SK-N-SH (cell line): ENCODE results near the gene PCDHB7. TPM values are rescaled to one million over a fixed set of nuclear protein-coding genes. Genes with fewer than 3 reads are reported as not detected.
"Not testable (repeated sequence)": the region's sequence is repeated elsewhere in the genome, so short reads cannot be mapped to it uniquely, and the experiment has no call there.

Source experiments
- CTCF ChIA-PET: fragments of 300-600, 350-600 bp; formaldehyde crosslinking; extraction: SDS; loops from one replicate; lab custom pipeline; 2021; lab: Yijun Ruan, JAX
- POLR2A ChIA-PET: fragments of 350-600 bp; sonication (Branson Sonifier 250); formaldehyde crosslinking; extraction: SDS; loops from one replicate; lab custom pipeline; 2020; ENCODE audit warnings: antibody characterized with exemption, inconsistent platforms; lab: Yijun Ruan, JAX
- DNase-seq: peaks from one replicate; pipeline ENCODE4 v3.0.0; 2012
- H2AFZ ChIP-seq: fragments of 200-600 bp; sonication (generic); 2 replicates; pipeline ENCODE4 v1.8.1; 2016; ENCODE audit warnings: antibody characterized with exemption, mild to moderate bottlenecking, low read depth
- H3F3A ChIP-seq: fragments of 200-600 bp; sonication (generic); replicated peaks from 2 replicates; pipeline ENCODE3; 2016; ENCODE audit warnings: antibody characterized with exemption, mild to moderate bottlenecking; ENCODE audit not compliant: insufficient read depth
- H3K27ac ChIP-seq, 2 experiments: fragments of 200-500 bp in 1 of 2; fragments of 200-600 bp in 1 of 2; sonication (Bioruptor generic) in 1 of 2; sonication (generic), shearing (Covaris generic) in 1 of 2; 2 replicates each; pipeline versions ENCODE4 v1.5.1 to v1.6.1; 2014 to 2016; ENCODE audit warnings: low read depth in 2 of 2, inconsistent platforms in 1 of 2, low read length in 1 of 2, mild to moderate bottlenecking in 1 of 2, mixed read lengths in 1 of 2
- H3K27me3 ChIP-seq: fragments of 200-600 bp; sonication (generic), shearing (Covaris generic); 2 replicates; pipeline ENCODE4 v1.6.1; 2016; ENCODE audit warnings: mixed run types; ENCODE audit not compliant: insufficient read depth
- H3K36me3 ChIP-seq, 2 experiments: fragments of 200-500 bp in 1 of 2; fragments of 200-600 bp in 1 of 2; sonication (Bioruptor generic) in 1 of 2; sonication (generic) in 1 of 2; replicated peaks in 1 of 2; 2 replicates each; pipeline versions ENCODE3 to v1.5.1; 2014 to 2016; ENCODE audit warnings: low read length in 1 of 2, mild to moderate bottlenecking in 1 of 2; ENCODE audit not compliant: insufficient read depth in 2 of 2, control insufficient read depth in 1 of 2
- H3K4me1 ChIP-seq, 2 experiments: fragments of 200-500 bp in 1 of 2; fragments of 200-600 bp in 1 of 2; sonication (Bioruptor generic) in 1 of 2; sonication (generic), shearing (Covaris generic) in 1 of 2; 2 replicates each; pipeline versions ENCODE4 v1.5.1 to v1.6.1; 2014 to 2016; ENCODE audit warnings: low read depth in 1 of 2, low read length in 1 of 2, mixed run types in 1 of 2; ENCODE audit not compliant: insufficient read depth in 2 of 2, control insufficient read depth in 1 of 2
- H3K4me2 ChIP-seq: fragments of 200-600 bp; sonication (generic), shearing (Covaris generic); 2 replicates; pipeline ENCODE4 v1.6.1; 2017; ENCODE audit warnings: mixed run types
- H3K4me3 ChIP-seq, 2 experiments: fragments of 200-500 bp in 1 of 2; fragments of 200-600 bp in 1 of 2; sonication (Bioruptor generic) in 1 of 2; sonication (generic), shearing (Covaris generic) in 1 of 2; 2 replicates each; pipeline versions ENCODE4 v1.5.1 to v1.8.1; 2014 to 2016; ENCODE audit warnings: low read depth in 2 of 2, inconsistent platforms in 1 of 2, low read length in 1 of 2, mild to moderate bottlenecking in 1 of 2, mixed read lengths in 1 of 2, moderate library complexity in 1 of 2
- H3K79me2 ChIP-seq: fragments of 200-600 bp; sonication (generic); 2 replicates; pipeline ENCODE4 v1.8.1; 2017; ENCODE audit warnings: mild to moderate bottlenecking; ENCODE audit not compliant: insufficient read depth
- H3K9ac ChIP-seq: fragments of 200-600 bp; sonication (generic); 2 replicates; pipeline ENCODE4 v1.6.1; 2017; ENCODE audit warnings: mixed run types
- H3K9me2 ChIP-seq: fragments of 200-600 bp; sonication (generic); 2 replicates; pipeline ENCODE4 v1.6.1; 2017; ENCODE audit warnings: mixed run types
- H3K9me3 ChIP-seq: fragments of 200-600 bp; sonication (generic); 2 replicates; pipeline ENCODE4 v1.6.1; 2017; ENCODE audit warnings: mixed run types, mild to moderate bottlenecking, moderate library complexity
- H4K20me1 ChIP-seq: fragments of 200-600 bp; sonication (generic); 2 replicates; pipeline ENCODE4 v1.6.1; 2017; ENCODE audit warnings: mild to moderate bottlenecking, mixed run types; ENCODE audit not compliant: insufficient read depth
- CTCF ChIP-seq: fragments of 200-600 bp; sonication (generic); IDR thresholded peaks from 2 replicates; pipeline ENCODE4 v1.6.1; 2017; ENCODE audit warnings: antibody characterized with exemption, mild to moderate bottlenecking, moderate library complexity
- RCOR1 ChIP-seq: fragments of 150-350 bp; IDR thresholded peaks from 2 replicates; pipeline ENCODE4 v1.6.1; 2017; ENCODE audit warnings: antibody characterized with exemption, low read length
- WGBS: methylation state at CpG from one replicate; pipeline ENCODE4 v1.1.6; 2017; ENCODE audit warnings: low lambda C conversion rate; 5-methylcytosine and 5-hydroxymethylcytosine counted together
- polyA plus RNA-seq, 3 experiments: library from polyadenylated mRNA; depleted of rRNA; stranded (reverse); fragments of >200 nt; gene quantifications; 2 replicates each; pipeline ENCODE4 v1.2.3, GENCODE V29; 2012

Gene PCDHB7
- polyA plus RNA-seq, 1 of the 3 experiments (the other 2 are of a cell fraction) = 1.7 TPM

- H3K4me1 ChIP-seq, H3K9me3 ChIP-seq, H3K79me2 ChIP-seq, H4K20me1 ChIP-seq, H3K9me2 ChIP-seq, H3F3A ChIP-seq, H3K4me2 ChIP-seq, H3K4me3 ChIP-seq, H3K9ac ChIP-seq, H2AFZ ChIP-seq, H3K27ac ChIP-seq, H3K27me3 ChIP-seq, POLR2A ChIA-PET, DNase-seq, H3K36me3 ChIP-seq: not testable (repeated sequence)
- CTCF ChIA-PET = interaction anchor here (1.1 to 1.8 kb wide), 3 partner anchors 405 to 415 kb away, joined by 3 to 5 read pairs (median 4); no protein-coding TSS in a partner anchor
- 68% methylated on average over 19 of the region's 36 CpGs for WGBS
Observed at GRCh38 chr5:141152096-141152495, 20.3 kb upstream of the PCDHB7 start.

GRCh38 chr5:141155540-141156374, 16.7 kb upstream of the PCDHB7 start:
- Histone ChIP-seq H3K27ac (no peak overlapping the region), H3K4me2 (no peak overlapping the region), H3K4me1 (no peaks in the 10 kb centered on the region), H2AFZ (no peak overlapping the region), H3K27me3 (no peaks in the 10 kb centered on the region), H3K9me3 (peaks cover 4% of the 10 kb centered on the region; the same call in 1 of the 2 replicates), H3K9me2 (no peaks in the 10 kb centered on the region), H3K4me3 (no peak overlapping the region), H3F3A (no peaks in the 10 kb centered on the region), H4K20me1 (no peaks in the 10 kb centered on the region), H3K79me2 (no peaks in the 10 kb centered on the region), H3K36me3 (no peaks in the 10 kb centered on the region), H3K9ac (no peak overlapping the region)
- TF ChIP-seq CTCF (peak; percentile 33), RCOR1 (no peak)
- POLR2A ChIA-PET = no interaction called here
- no peak for DNase-seq
- CTCF ChIA-PET = interaction anchor here (0.9 to 2.2 kb wide), 9 partner anchors 10 to 408 kb away, joined by 3 to 7 read pairs (median 5); partner anchors contain the start of genes PCDHA8, PCDHB10, PCDHB16 and PCDHB4
- WGBS = 49% methylated on average over 21 of the region's 21 CpGs

- H3K9ac ChIP-seq, H3K27ac ChIP-seq, H3K4me1 ChIP-seq, H3K4me3 ChIP-seq, H3K79me2 ChIP-seq, H3K27me3 ChIP-seq, DNase-seq, H3K36me3 ChIP-seq, POLR2A ChIA-PET, H3K4me2 ChIP-seq, H4K20me1 ChIP-seq, H3F3A ChIP-seq, H3K9me2 ChIP-seq, H3K9me3 ChIP-seq, CTCF ChIA-PET, H2AFZ ChIP-seq: not testable (repeated sequence)
- 87% methylated on average over 28 of the region's 38 CpGs for WGBS
Observed at GRCh38 chr5:141157356-141157755, 15.1 kb upstream of the PCDHB7 start.

GRCh38 chr5:141157901-141158300, 14.5 kb upstream of the PCDHB7 start:
- H3K27ac ChIP-seq, H3K79me2 ChIP-seq, H4K20me1 ChIP-seq, H3K36me3 ChIP-seq, H3K9me2 ChIP-seq, H3K4me2 ChIP-seq, H3K27me3 ChIP-seq, H3F3A ChIP-seq, H3K9ac ChIP-seq, H3K9me3 ChIP-seq, H3K4me3 ChIP-seq, POLR2A ChIA-PET, DNase-seq, H2AFZ ChIP-seq, H3K4me1 ChIP-seq: not testable (repeated sequence)
- 75% methylated on average over 16 of the region's 28 CpGs for WGBS
- CTCF ChIA-PET = interaction anchor here (0.8 to 0.9 kb wide), 2 partner anchors 12 to 36 kb away, joined by 3 read pairs; partner anchors contain the start of gene PCDHB4

GRCh38 chr5:141174291-141175104, 2.1 kb downstream of the PCDHB7 start:
- H3K9me2 ChIP-seq, H3K27ac ChIP-seq, H3K27me3 ChIP-seq, H3K4me1 ChIP-seq, H3K9me3 ChIP-seq, H3K36me3 ChIP-seq, H3K4me3 ChIP-seq, H3K4me2 ChIP-seq, POLR2A ChIA-PET, H3K9ac ChIP-seq, DNase-seq, H3F3A ChIP-seq, H2AFZ ChIP-seq, H4K20me1 ChIP-seq, H3K79me2 ChIP-seq: not testable (repeated sequence)
- 63% methylated on average over 60 of the region's 79 CpGs for WGBS
- CTCF ChIA-PET = interaction anchor here (0.6 to 1.0 kb wide), 2 partner anchors 35 to 418 kb away, joined by 3 to 4 read pairs; no protein-coding TSS in a partner anchor
